M059J (cell line): ENCODE results near the gene MACROD1. TPM values are rescaled to one million over a fixed set of nuclear protein-coding genes. Genes with fewer than 3 reads are reported as not detected.

ENCODE experiments used
- DNase-seq: peaks from one replicate; pipeline ENCODE4 v3.0.0-alpha.2; 2012; ENCODE audit warnings: low read depth
- total RNA-seq: library from RNA; depleted of rRNA; stranded (reverse); fragments of >200 nt; shearing (Covaris generic); gene quantifications from 2 replicates; pipeline ENCODE4 v1.2.3, GENCODE V29; 2014

MACROD1 gene
- total RNA-seq, 1 experiment from 2014 or later, result 10.3 TPM

DNA sequence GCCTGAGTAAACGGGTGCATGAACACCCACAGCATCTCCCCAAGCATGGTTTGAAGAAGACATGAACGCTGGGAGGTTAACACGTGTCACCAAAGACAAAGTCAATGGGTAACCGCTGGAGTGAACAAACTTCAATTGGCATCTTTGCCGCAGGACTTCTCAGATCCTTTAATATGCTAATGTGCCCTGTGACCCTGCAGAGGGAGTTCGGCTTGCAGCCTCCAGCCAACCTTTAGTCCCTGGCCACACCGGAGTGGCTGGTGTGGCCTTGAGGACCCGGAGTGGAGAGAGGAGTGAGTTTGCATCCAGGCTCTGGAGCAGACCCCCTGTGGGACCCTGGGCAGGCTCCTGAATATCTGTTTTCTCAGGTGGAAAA is 73.2 kb downstream of the MACROD1 start:
- DNase-seq, result no peak

DNA sequence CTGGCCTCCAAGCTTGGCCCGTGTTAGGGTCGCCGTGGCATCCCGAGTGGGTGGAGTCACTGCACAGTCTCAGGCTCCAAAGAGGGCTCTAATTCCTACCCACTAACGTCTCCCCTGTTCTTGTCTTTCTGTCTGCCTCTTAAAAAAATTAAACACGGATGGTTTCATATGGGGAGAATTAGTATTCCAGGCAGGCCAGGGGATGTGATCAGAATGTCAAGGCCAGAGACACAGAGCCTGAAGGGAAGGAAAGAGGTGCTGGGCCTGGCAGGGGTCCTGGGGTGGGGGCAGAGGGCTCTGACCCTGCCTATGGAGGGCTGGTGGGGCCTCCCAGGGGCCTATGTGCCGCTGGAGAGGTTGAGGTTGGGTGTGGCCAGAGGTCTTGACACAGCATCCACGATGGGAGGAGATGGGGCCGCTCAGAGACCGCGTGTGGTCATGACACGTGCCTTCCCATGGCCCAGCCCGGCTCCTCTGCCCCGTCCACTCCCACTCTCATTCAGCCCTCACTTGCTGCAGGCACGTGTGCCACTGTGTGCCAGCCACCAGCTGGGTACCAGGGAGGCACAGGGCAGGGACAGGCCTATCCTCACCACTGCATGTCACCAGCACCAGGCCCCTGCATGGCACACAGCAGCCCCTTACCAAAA is 73.7 kb downstream of the MACROD1 start:
- no peak for DNase-seq

DNA sequence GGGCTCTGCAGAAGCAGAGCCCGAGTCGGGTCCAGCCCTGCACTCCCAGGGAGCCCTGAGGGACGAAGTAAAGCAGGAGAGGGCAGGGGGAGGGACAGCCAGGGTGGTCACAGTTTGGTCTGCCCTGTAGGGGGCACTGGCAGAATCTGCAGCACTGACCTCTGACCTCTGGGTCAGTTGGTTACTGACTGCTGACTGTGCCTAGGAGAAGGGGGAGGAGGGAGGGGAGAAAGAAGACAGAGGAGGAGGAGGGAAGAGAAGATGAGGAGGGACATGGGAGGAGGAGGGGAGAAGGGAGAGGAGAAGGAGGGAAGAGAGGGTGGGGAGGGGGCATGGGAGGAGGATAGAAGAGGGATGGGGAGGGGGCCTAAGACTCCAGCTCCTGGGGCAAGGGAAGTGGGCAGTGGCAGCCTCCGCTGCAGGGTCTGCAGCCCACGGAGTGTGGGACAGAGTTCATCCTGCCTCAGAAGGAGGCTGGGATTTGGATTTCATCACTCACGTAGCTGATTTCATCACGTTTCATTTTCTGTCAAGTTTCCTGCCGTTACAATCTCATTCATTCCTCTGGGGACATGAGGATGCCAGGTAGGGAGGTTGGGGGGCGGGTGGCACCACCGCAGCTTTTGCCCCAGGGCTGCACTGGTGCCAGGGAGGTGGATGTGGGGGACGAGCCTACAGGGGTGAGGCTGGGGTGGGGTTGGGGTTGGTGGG is 75.0 kb downstream of the MACROD1 start:
- DNase-seq, result peak; percentile 20

DNA sequence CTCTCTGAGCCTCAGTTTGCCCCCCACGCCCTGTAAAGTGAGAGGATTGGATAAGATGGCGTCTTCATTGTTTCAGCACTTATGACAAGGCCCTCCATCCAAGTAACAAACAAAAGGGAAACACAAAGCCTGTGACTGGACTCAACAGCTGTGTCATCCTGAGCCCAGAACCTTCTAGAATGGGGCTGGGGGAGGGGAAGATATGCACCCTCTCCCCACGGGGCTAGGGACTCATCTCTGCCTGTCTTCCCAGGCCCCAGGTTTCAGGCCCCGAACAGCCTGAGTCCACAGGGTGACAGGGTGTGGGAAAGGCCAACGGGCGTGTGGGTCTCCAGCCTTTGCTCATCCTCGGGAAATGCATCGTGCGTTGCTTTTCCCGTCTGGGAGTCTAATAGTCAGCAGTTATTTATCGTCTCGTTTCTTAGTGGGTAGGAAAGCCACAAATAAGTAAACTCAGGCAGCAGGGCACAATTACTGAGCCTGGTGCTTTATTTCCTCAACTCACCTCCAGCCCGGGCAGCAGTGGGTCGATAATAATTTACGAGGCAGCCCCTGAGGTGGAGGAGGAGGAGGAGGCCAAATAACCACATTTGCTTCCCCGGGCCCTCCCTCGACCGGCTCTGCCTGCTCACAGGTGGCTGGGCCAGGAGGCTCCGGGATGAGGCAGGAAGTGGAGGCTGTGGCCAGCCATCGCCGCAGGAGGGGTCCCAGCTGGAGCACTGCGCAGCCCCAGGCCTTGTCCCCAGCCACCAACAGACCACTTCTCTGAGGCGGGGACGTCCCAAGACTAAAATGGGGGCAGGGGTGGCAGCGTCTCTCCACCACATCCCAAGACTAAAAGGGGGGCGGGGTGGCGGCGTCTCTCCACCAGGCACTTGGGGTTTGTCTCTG is 75.8 kb downstream of the MACROD1 start:
- no peak for DNase-seq

DNA sequence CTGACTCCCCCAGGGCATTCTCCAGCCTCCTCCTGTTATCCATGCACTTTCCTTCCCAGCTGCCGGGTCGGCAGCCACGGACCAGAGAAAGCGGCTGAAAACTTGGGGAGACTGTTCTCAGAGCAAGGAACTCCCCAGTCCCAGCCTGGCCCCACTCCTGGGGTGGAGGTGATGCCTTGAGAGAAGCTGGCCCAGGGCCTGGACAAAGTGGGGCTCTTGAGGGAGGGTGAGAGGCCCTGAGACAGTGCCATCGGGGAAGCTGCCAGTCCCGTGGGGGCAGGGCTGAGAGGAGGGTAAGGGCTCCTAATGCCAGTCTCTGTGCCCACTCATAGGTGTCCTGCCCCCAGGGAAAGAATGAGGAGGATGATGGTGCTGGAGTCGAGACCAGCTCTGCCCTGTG is 76.4 kb downstream of the MACROD1 start:
- no peak for DNase-seq

DNA sequence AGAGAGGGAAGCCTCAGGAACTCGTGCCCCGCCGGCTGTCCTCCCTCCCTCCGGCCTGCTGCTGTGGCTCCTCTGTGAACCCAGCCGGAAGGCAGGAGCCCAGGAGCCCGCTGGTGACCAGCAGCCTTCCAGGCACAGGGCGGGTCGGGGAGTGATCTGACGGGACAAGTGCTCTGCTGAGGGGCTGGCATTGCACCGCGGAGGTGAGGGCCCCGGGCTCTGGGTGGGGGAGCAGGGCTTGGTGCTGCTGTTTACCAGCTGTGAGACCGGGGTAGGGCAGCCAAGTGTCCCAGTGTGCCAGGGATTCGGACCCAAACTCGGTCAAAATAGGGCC is 76.9 kb downstream of the MACROD1 start:
- DNase-seq, result no peak

DNA sequence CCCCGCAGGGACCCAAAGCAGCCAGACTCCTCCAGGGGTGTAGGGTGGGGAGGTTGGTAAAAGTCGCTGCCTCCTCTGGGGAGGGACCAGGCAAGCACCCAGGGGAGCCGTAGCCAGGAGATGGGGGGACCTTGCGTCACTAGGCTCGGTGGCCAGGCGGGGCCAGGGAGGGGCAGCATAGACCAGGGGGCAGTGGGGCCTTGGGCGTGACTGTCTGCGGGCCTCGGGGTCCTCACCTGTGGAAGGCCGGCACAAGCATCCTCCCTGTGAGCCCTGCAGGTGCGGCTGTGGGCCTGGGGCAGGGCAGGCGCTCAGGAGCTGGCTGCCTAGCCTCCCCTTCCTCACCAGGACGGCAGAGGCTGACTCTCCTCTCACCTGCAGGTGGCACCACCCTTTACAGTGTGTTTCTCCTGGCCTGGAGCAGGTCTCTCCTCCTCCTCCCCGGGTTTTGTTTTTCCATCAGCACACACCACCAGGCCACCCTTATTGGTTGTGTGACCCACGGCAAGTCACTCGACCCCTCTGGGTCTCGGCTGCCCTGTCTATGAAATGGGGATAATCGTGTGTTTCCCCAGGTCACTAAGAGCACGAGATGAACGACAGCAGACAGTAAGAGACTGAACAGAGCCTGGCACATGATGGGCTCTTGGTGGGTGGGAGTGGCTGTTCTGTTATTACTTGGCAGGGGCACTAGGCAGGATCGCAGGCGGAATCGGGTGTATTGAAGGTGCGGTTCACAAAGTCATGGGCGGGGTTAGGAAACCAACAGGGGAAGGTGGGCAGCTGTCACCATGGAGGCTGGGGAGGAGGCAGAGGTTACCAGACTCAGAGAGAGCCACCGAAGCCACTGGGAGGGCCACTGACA is 77.5 kb downstream of the MACROD1 start:
- DNase-seq, result peak; percentile 22

DNA sequence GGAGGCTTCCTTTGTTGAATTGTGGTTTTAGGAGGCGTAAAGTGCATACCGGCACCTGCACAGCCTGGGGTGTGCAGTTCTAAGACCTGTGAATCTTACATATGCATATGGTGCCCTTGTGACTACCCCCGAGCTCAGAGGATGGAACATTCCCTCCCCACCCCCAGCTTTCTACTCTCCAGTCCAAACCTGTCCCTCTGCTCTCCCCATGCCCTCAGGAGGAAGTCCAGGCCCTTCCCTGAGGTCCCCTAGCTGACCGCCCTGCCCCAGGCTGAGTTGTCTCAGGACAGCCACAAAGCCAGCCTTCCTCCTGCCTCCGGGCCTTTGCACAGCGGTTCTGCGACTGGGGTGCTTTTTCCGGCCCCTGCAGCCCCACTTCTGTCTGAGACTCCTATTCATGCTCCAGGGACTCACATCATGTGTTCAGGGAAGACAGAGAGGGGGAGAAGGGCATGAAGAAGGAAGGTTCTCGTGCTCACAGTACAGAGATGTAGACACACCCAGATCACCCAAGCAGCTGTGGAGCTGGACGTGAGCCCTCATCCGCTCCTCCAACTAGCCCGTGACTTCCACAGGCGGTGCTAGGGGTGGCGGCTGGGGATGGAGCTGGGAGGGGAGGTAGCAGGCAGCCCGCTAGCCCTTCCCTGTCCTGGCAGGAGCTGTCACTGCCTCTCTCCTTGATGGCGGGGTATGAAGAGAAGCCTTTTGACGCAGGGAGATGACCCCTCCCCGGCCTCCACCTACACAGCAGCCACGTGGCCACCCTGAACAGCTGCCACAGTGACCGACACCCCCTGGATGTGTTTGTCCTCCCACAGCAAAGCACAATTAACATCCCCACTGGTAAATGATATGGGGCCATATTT is 79.4 kb downstream of the MACROD1 start:
- DNase-seq, result no peak

DNA sequence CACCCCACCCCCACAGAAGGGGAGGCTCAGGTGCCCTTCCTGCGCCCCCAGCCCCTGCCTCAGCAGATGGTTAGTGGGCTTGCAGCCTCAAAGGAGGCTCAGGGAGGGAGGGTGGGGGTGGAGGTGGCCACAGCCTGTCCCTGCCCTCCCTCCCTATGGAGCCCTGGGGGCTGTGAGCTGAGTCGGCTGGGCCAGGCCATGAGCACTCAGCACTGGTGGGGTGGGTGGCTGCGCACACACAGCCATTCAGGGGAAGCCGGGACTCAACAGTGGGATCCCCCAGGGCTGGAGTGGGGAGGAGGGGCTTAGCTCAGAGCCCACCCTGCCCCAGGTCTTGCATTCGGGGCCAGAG is 80.0 kb downstream of the MACROD1 start:
- no peak for DNase-seq

DNA sequence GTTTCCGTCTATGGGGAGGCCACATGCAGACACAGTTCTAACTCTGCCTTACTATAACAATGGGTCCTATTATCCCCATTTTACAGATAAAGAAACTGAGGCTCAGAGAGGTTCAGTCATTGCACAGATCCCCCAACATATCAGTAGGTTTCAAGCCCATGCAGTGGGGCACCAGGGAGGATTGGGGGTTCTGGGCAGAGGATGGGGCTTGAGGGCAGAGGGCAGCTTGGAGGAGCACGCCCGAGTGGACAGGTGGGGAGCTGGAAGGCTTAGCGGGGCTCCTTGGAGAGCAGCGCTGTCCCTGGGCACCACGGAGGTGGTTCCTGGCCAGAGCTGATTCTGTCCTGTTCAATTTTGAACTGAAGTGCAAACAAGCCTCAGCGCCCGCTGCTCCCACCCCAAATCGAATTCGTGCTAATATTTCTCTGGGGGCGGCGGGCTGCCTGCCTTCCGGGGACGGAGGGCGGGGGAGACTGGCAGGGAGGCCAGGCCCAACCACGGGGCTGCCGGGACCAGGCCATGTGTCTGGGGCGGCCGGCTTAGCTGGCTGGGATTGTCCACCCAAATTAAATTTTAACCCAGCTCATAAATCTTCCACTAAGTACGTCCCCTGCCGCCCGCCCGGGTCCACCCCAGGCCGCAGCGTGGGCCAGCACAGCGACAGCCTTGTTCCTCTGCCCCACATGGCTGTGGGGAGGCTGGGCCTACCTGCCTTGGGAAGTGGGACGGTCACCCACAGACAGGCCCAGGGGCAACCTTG is 80.8 kb downstream of the MACROD1 start:
- no peak for DNase-seq

DNA sequence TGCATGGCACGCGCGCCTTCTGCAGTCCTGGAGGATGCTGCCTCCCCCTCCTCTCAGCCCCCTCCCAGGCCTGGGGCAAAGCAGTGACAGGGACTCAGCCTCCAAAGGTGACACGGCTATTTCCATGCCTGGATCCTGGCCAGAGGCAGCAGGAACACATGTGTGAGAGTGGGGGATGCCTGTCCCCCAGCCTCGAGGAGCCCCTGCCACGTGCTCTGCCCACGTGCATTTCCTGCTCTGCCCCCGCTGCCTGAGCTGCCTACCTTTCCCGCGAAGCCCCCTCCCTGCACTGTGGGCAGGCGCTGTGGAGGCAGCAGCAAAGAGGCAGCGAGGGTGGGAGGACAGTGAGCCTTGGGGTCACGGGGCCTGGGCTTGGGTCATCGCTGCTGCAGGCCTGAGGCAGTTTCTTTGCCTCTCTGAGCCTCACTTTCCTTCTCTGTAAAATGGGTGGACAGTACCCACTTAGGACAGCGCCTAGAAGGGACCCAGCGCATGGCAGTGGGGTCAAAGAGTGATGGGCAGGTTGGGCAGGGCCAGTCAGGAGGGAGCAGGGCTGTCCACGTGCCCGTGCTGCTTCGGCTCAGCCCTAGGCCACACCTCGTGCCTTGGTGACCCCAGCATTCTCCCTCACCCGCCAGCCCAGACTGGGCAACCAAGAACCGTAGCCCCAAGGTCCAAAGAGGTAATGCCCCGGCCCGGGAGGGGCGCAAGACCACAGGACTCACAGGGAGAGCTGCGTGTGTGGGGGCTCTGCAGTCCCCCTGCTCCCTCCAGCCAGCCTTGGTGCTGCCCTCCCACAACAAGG is 81.6 kb downstream of the MACROD1 start:
- DNase-seq, result no peak

DNA sequence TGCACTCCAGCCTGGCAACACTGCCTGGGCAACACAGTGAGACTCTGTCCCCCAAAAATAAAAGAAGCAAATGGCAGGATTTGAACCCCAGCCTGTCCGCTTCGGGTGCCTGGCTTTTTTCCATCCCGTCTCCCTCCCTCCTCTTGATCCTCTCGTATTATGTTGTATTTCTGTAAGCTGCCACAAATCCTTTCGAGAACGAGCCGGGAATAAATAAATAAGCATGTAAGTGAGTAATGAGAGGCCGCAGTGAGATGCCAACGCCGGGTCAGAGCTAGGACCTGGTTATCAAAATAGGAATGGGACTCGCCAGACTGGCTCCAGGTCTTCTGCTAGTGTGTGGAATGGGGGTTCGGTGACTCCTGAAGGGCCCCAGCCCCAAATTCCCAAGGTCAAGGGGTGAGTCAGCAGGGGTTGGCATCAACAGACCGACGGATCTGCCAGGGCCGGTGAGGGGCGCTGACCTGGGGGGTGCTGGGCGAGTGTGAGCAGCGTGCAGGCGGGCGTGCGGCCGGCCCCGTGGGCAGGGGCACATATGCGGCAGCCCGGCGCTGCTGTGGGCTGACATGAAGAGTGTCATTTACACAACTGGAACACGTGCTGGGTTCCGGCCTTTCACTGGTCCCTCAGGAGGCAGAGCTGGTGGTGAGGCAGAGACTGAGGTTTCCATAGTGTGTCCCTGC is 82.4 kb downstream of the MACROD1 start:
- DNase-seq, result no peak

DNA sequence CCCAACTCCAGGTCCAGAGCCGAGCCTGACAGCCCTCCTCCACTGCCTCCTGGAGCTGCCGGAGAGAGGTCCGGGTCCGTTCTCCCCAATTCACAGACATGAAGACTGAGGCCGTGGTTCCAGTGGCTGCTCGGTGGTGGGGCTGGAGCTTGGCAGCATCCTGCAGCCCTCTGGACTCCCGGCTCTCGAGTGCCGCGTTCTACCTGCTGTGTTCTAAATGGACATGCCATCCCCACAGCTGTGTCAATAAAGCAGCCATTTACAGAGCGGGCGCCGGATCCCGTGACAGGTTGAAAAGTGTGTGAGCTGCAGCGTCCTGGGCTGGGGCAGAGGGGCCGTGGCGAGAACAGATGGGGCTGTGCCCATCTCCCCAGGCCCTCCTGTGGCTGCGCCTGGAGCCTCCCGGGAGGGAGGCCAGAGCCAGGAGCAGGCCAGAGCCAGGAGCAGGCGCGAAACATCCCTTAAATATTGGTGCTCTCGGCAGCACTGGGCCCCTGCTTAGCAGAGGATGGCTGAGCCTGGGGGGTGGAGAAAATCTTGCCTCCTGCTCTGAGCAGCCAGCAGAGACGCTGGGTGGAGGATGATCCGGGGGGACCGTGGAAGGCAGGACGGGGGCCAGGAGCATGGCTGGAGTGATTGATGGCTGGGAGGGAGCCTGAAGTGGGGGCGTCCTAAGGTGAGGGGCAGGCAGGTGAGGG is 84.0 kb downstream of the MACROD1 start:
- DNase-seq, result no peak

DNA sequence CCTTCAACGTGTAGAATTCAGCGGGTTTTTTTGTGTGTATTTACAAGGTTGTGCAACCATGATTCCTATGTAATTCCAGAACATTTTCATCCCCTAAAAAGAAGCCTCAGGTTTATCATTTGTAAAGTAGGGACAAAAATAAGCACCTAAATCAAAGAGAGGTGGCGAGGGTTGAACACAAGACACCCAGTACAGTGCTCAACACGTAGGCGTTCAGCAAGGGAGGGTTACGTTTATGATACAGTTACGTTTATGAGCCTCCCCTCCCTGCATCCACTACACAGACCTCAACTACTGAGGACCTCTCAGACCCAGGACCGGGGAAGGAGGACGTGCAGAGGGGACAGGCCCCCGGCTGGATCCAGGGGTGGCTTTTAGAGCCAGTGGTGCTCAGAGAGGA is 85.5 kb downstream of the MACROD1 start:
- DNase-seq, result no peak

DNA sequence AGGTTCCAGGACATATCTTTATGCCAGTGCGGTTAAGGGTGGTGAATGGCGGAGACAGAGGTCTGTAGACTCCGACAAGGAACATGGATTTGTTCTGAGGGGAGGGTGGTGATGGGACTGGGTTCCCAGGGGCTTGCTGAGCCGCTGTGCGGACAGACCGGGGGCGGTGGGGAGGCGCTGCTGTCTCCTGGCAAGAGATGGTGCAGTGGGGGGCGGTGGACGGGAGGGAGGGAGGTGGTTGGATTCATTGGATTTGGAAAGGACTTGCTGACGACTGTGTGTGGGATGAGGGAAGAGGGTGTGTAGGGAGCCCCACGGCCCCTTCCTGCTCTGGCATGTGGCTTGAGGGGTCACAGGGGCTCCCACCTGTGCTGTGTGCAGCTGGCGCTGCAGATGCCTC is 87.0 kb downstream of the MACROD1 start:
- DNase-seq, result no peak

DNA sequence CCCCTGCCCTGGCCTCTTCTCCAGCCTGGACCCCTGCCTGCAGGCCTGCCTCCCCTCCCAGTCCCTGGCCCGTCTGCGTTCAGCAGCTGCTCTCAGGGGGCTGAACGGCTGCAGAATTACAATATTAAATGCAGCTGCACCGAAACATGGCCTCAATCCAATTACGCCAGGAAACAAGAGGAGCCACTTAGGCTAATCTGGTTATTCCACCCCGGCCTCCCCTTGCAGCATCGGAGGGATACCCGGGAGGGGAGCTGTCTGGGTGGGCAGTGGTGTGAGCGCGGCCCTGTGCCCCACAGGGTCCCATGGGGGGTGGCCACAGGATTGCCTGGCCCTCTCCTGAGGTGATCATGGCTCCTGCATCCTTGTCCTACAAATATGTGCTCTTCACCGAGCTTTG is 87.6 kb downstream of the MACROD1 start:
- no peak for DNase-seq

DNA sequence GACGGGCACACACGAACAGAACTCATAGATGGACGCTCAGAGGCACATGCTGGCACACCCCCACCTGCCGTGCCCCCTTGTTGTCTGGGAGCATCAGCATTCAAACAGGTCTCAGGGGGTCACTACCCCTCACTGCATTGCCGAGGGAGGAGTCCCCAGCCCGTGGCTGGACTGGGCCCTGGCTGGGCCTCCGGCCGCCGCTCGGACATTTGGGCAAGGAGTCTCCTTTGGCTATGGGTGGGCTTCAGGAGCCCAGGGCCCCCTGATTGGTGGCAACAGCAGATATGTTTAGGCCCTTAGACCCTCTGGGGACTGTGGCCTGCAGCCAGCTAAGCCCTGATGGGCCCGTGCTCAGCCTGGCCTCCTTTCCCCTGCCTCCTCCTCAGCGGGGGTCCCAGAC is 88.3 kb downstream of the MACROD1 start:
- no peak for DNase-seq

DNA sequence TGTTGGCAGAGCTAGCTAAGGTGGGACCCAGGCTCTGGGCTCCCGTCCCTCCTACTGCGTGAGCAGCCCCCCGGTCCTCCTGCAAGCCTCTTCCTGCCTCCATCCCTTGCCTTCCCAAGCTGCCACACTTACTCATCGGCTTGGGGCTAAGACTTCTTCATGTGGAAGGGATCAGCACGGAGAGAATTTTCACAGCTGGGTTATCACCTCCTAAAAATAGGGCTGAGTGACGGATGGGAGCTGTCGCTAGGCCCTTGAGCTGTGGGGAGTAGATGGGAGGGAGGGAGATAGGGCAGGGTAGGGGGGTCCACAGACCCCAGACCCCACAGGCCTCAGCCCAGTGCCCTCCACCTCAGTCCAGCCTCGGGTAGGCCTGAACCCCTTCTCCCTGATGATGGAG is 89.2 kb downstream of the MACROD1 start:
- no peak for DNase-seq
